WTC11 (cell line): Measurements from ENCODE around the gene IL11RA. TPM values are rescaled to one million over a fixed set of nuclear protein-coding genes. Genes with fewer than 3 reads are reported as not detected.

Experiments used
- ATAC-seq: fragments of 200-7000 bp; cut with Tn5 transposase; 2 replicates; pipeline ENCODE4 v1.10.0; 2021; ENCODE audit warnings: mild to moderate bottlenecking, moderate library complexity
- CTCF ChIA-PET: fragments of 300-600 bp; sonication (Branson Sonifier 250); formaldehyde crosslinking; loops from one replicate; lab custom pipeline; 2021; ENCODE audit warnings: antibody characterized with exemption; lab: Charles Lee
- POLR2A ChIA-PET: fragments of 350-600 bp; sonication (Branson Sonifier 250); formaldehyde crosslinking; loops from one replicate; lab custom pipeline; 2021; ENCODE audit warnings: antibody characterized with exemption; lab: Charles Lee
- DNase-seq: peaks from one replicate; pipeline ENCODE4 v3.0.0; 2021; ENCODE audit warnings: low spot score
- H3K27ac Mint-ChIP-seq: 2 replicates; pipeline ENCODE4 v1.8.0; 2021; ENCODE audit warnings: mixed read lengths
- H3K27me3 Mint-ChIP-seq: 2 replicates; pipeline ENCODE4 v1.8.0; 2021; ENCODE audit warnings: low read depth, mild to moderate bottlenecking, moderate library complexity, mixed read lengths
- H3K36me3 Mint-ChIP-seq: 2 replicates; pipeline ENCODE4 v1.8.0; 2021; ENCODE audit warnings: mixed read lengths
- H3K4me1 Mint-ChIP-seq: 2 replicates; pipeline ENCODE4 v1.8.0; 2022; ENCODE audit warnings: mixed read lengths
- H3K4me3 Mint-ChIP-seq: 2 replicates; pipeline ENCODE4 v1.8.0; 2021; ENCODE audit warnings: mild to moderate bottlenecking, moderate library complexity, mixed read lengths
- H3K9me3 Mint-ChIP-seq: 2 replicates; pipeline ENCODE4 v1.8.0; 2021; ENCODE audit warnings: mixed read lengths
- ATF1 ChIP-seq: sonication (generic); formaldehyde crosslinking; IDR thresholded peaks from 2 replicates; pipeline ENCODE4 v1.8.1; 2023; ENCODE audit warnings: mild to moderate bottlenecking, moderate library complexity, missing genetic modification reagents
- CREM ChIP-seq: sonication (generic); formaldehyde crosslinking; IDR thresholded peaks from 2 replicates; pipeline ENCODE4 v1.8.1; 2022; ENCODE audit warnings: mild to moderate bottlenecking, missing genetic modification reagents, moderate library complexity
- JUN ChIP-seq: sonication (generic); formaldehyde crosslinking; IDR thresholded peaks from 2 replicates; pipeline ENCODE4 v1.8.0; 2023; ENCODE audit warnings: mild to moderate bottlenecking, missing genetic modification reagents
- MXD4 ChIP-seq: fragments of 250-450 bp; sonication (Bioruptor Pico); IDR thresholded peaks from 2 replicates; pipeline ENCODE4 v1.8.0; 2021; ENCODE audit warnings: mild to moderate bottlenecking, moderate library complexity, borderline replicate concordance
- MYBL2 ChIP-seq: sonication (generic); formaldehyde crosslinking; IDR thresholded peaks from 2 replicates; pipeline ENCODE4 v1.8.1; 2023; ENCODE audit warnings: mild to moderate bottlenecking, moderate library complexity, missing genetic modification reagents
- SMAD4 ChIP-seq: sonication (generic); formaldehyde crosslinking; IDR thresholded peaks from 2 replicates; pipeline ENCODE4 v1.8.0; 2022; ENCODE audit warnings: mild to moderate bottlenecking, missing genetic modification reagents
- ZBTB21 ChIP-seq: sonication (generic); formaldehyde crosslinking; IDR thresholded peaks from 2 replicates; pipeline ENCODE4 v1.8.1; 2023; ENCODE audit warnings: mild to moderate bottlenecking, missing genetic modification reagents, borderline replicate concordance
- ZNF416 ChIP-seq: fragments of 250-450 bp; sonication (Bioruptor Pico); IDR thresholded peaks from 2 replicates; pipeline ENCODE4 v1.9.0; 2021; ENCODE audit warnings: mild to moderate bottlenecking, inconsistent platforms
- ZNF671 ChIP-seq: fragments of 250-450 bp; sonication (Bioruptor Pico); IDR thresholded peaks from 2 replicates; pipeline ENCODE4 v1.8.0; 2021; ENCODE audit warnings: mild to moderate bottlenecking
- total RNA-seq: library from RNA; stranded (reverse); gene quantifications from 3 replicates; pipeline ENCODE4 v1.2.3, GENCODE V29; 2021
- TF ChIP-seq, protein P1 (sequence below): sonication (generic); formaldehyde crosslinking; IDR thresholded peaks from 2 replicates; pipeline ENCODE4 v1.8.1; 2023; ENCODE audit warnings: mild to moderate bottlenecking, moderate library complexity, missing genetic modification reagents
- TF ChIP-seq, protein P2 (sequence below): sonication (generic); formaldehyde crosslinking; IDR thresholded peaks from 2 replicates; pipeline ENCODE4 v1.8.1; 2022; ENCODE audit warnings: mild to moderate bottlenecking, missing genetic modification reagents, moderate library complexity, borderline replicate concordance
- TF ChIP-seq, protein P3 (sequence below): sonication (generic); formaldehyde crosslinking; IDR thresholded peaks from 2 replicates; pipeline ENCODE4 v1.8.0; 2022; ENCODE audit warnings: missing genetic modification reagents
- TF ChIP-seq, protein P4 (sequence below): fragments of 250-450 bp; sonication (Bioruptor Pico); IDR thresholded peaks from 2 replicates; pipeline ENCODE4 v1.9.0; 2021; ENCODE audit warnings: moderate library complexity, mild to moderate bottlenecking, inconsistent platforms, borderline replicate concordance
- TF ChIP-seq, protein P5 (sequence below): sonication (generic); formaldehyde crosslinking; conservative IDR thresholded peaks from 2 replicates; pipeline ENCODE4 v1.8.1; 2022; ENCODE audit warnings: mild to moderate bottlenecking, missing genetic modification reagents
- TF ChIP-seq, protein P6 (sequence below): sonication (generic); formaldehyde crosslinking; IDR thresholded peaks from 2 replicates; pipeline ENCODE4 v1.8.1; 2023; ENCODE audit warnings: mild to moderate bottlenecking, missing genetic modification reagents, moderate library complexity
- TF ChIP-seq, protein P7 (sequence below): fragments of 250-450 bp; sonication (Bioruptor Pico); conservative IDR thresholded peaks from 2 replicates; pipeline ENCODE4 v1.9.0; 2021; ENCODE audit warnings: mild to moderate bottlenecking

IL11RA gene
- total RNA-seq, 1 experiment from 2014 or later = 8.6 TPM

DNA sequence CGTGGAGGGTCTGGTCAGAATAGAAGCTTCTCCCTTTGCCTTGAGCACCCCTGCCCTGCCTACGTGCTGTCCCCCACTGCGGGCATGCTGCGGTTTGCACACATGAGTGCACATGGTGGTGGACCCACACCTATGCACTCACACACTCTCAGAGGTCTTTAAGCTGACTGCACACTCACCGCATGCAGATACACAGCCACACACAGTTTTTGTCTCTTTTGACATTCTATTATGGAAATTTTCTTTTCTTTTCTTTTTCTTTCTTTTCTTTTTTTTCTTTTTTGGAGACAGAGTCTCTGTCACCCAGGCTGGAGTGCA is 22.5 kb upstream of the IL11RA start:
- DNase-seq (no peak), ATAC-seq (no peak)
- H3K4me1 Mint-ChIP-seq = peaks cover 21% of the 10 kb centered on the region
- no peaks in the 10 kb centered on the region for H3K9me3 Mint-ChIP-seq
- ChIA-PET POLR2A (no interaction called here), CTCF (interaction anchor here (0.8 to 3.4 kb wide), 11 partner anchors 8 to 110 kb away, joined by 3 to 12 read pairs (median 6); partner anchors contain the start of genes DCTN3, GALT and SIGMAR1)
- H3K4me3 Mint-ChIP-seq = peak overlapping the region; percentile 73
- TF ChIP-seq, protein P1, sequence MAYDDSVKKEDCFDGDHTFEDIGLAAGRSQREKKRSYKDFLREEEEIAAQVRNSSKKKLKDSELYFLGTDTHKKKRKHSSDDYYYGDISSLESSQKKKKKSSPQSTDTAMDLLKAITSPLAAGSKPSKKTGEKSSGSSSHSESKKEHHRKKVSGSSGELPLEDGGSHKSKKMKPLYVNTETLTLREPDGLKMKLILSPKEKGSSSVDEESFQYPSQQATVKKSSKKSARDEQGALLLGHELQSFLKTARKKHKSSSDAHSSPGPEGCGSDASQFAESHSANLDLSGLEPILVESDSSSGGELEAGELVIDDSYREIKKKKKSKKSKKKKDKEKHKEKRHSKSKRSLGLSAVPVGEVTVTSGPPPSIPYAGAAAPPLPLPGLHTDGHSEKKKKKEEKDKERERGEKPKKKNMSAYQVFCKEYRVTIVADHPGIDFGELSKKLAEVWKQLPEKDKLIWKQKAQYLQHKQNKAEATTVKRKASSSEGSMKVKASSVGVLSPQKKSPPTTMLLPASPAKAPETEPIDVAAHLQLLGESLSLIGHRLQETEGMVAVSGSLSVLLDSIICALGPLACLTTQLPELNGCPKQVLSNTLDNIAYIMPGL (CRISPR knock-in tag) = no peak
- TF ChIP-seq ZBTB21 (CRISPR knock-in tag) = no peak
- TF ChIP-seq ZNF416 (CRISPR knock-in tag) = no peak
- TF ChIP-seq MXD4 (CRISPR knock-in tag) = no peak
- TF ChIP-seq, protein P2, sequence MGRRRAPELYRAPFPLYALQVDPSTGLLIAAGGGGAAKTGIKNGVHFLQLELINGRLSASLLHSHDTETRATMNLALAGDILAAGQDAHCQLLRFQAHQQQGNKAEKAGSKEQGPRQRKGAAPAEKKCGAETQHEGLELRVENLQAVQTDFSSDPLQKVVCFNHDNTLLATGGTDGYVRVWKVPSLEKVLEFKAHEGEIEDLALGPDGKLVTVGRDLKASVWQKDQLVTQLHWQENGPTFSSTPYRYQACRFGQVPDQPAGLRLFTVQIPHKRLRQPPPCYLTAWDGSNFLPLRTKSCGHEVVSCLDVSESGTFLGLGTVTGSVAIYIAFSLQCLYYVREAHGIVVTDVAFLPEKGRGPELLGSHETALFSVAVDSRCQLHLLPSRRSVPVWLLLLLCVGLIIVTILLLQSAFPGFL (CRISPR knock-in tag) = no peak
- TF ChIP-seq, protein P3, sequence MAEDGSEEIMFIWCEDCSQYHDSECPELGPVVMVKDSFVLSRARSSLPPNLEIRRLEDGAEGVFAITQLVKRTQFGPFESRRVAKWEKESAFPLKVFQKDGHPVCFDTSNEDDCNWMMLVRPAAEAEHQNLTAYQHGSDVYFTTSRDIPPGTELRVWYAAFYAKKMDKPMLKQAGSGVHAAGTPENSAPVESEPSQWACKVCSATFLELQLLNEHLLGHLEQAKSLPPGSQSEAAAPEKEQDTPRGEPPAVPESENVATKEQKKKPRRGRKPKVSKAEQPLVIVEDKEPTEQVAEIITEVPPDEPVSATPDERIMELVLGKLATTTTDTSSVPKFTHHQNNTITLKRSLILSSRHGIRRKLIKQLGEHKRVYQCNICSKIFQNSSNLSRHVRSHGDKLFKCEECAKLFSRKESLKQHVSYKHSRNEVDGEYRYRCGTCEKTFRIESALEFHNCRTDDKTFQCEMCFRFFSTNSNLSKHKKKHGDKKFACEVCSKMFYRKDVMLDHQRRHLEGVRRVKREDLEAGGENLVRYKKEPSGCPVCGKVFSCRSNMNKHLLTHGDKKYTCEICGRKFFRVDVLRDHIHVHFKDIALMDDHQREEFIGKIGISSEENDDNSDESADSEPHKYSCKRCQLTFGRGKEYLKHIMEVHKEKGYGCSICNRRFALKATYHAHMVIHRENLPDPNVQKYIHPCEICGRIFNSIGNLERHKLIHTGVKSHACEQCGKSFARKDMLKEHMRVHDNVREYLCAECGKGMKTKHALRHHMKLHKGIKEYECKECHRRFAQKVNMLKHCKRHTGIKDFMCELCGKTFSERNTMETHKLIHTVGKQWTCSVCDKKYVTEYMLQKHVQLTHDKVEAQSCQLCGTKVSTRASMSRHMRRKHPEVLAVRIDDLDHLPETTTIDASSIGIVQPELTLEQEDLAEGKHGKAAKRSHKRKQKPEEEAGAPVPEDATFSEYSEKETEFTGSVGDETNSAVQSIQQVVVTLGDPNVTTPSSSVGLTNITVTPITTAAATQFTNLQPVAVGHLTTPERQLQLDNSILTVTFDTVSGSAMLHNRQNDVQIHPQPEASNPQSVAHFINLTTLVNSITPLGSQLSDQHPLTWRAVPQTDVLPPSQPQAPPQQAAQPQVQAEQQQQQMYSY (CRISPR knock-in tag) = no peak
- TF ChIP-seq MYBL2 (CRISPR knock-in tag) = no peak
- no peak for TF ChIP-seq ZNF671 (CRISPR knock-in tag)
- TF ChIP-seq, protein P4, sequence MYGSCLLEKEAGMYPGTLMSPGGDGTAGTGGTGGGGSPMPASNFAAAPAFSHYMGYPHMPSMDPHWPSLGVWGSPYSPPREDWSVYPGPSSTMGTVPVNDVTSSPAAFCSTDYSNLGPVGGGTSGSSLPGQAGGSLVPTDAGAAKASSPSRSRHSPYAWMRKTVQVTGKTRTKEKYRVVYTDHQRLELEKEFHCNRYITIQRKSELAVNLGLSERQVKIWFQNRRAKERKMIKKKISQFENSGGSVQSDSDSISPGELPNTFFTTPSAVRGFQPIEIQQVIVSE (CRISPR knock-in tag) = no peak
- no peak for TF ChIP-seq ATF1 (CRISPR knock-in tag)
- TF ChIP-seq CREM = no peak
- peaks cover 84% of the 10 kb centered on the region for H3K27me3 Mint-ChIP-seq
- H3K36me3 Mint-ChIP-seq = no peaks in the 10 kb centered on the region; the same call in 1 of the 2 replicates
- H3K27ac Mint-ChIP-seq = no peak overlapping the region

DNA sequence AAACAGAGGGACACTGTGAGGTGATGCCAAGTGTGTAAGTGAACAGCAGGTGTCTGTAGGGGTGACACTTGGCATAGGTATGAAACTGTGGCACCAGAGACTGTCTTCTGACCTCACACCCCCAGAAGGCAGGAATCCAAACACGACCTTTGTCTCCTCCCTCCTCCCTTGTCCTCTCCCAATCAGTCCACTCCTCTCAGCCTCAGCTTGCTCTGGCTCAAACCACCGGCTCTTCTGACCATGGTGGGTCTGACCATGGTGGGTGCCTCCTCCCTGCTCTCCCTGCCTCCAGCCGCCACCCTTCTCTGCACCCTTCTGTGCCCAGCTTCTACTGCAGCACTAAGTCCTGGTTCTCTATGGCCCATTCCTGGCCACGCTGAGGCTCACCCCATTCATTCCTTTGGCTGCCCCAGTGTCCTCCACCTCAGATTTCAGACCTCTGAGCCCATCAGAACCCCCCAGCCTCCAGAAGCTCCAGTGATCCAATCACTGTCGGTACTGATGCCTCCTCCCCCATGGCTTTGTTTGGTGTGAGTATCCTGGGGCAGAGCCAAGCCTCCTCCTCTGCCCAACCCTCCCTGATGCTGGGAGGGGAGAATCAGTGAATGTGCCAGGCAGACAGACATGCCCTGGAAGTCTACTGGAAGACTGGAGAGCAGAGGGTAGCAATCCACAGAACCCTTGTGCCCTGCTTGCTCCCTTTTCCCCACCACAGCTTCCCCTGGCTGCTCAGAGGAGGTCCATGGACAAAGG is 21.4 kb upstream of the IL11RA start:
- peaks cover 4% of the 10 kb centered on the region for H3K36me3 Mint-ChIP-seq
- ChIA-PET CTCF (interaction anchor here (1.9 to 3.4 kb wide), 4 partner anchors 16 to 83 kb away, joined by 6 to 12 read pairs (median 9); partner anchors contain the start of gene GALT), POLR2A (interaction anchor here (0.6 kb wide), 1 partner anchor 227 kb away, joined by 5 read pairs; no protein-coding TSS in a partner anchor)
- peaks cover 72% of the 10 kb centered on the region for H3K27me3 Mint-ChIP-seq
- no peak for TF ChIP-seq ZNF416 (CRISPR knock-in tag)
- TF ChIP-seq, all 79 proteins: peak for 0
- H3K4me1 Mint-ChIP-seq = peaks cover 24% of the 10 kb centered on the region
- H3K27ac Mint-ChIP-seq = no peak overlapping the region
- no peaks in the 10 kb centered on the region for H3K9me3 Mint-ChIP-seq
- DNase-seq (no peak), ATAC-seq (no peak)
- H3K4me3 Mint-ChIP-seq = peak overlapping the region; percentile 73

DNA sequence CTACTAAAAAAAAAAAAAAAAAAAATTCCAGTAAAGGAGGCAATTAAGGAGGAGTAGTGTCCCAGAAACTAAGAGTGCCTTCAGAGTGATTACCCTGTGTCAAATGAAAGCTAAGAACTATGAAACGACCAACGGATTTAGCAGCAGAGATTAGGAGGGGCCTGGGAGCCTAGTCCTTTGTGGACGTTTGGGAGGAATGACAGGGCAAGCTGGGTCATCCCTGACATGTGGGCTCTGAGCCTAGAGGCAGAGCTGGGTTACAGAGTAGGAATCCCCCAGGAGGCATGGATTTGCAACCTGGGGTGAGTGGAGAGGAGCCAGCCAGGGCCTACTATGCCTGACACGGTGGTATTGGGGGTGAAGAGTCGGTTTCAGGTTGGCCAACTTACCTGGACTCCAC is 18.8 kb upstream of the IL11RA start:
- ATAC-seq (no peak), DNase-seq (no peak)
- H3K4me3 Mint-ChIP-seq = no peak overlapping the region
- ChIA-PET CTCF (interaction anchor here (0.7 to 6.7 kb wide), 25 partner anchors 8 to 896 kb away, joined by 3 to 94 read pairs (median 6); partner anchors contain the start of genes DCTN3, GALT, IL11RA and RPP25L), POLR2A (interaction anchor here (1.1 to 1.2 kb wide), 2 partner anchors 10 to 13 kb away, joined by 6 to 8 read pairs; partner anchors contain the start of gene GALT)
- H3K27me3 Mint-ChIP-seq = peaks cover 54% of the 10 kb centered on the region
- H3K27ac Mint-ChIP-seq = no peak overlapping the region
- H3K9me3 Mint-ChIP-seq = no peaks in the 10 kb centered on the region
- H3K36me3 Mint-ChIP-seq = peaks cover 4% of the 10 kb centered on the region
- peaks cover 32% of the 10 kb centered on the region for H3K4me1 Mint-ChIP-seq
- TF ChIP-seq, protein P5, sequence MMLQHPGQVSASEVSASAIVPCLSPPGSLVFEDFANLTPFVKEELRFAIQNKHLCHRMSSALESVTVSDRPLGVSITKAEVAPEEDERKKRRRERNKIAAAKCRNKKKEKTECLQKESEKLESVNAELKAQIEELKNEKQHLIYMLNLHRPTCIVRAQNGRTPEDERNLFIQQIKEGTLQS = no peak
- TF ChIP-seq SMAD4 (CRISPR knock-in tag) (no peak), JUN (CRISPR knock-in tag) (no peak)
- TF ChIP-seq, protein P2 (CRISPR knock-in tag) = no peak
- TF ChIP-seq, protein P6, sequence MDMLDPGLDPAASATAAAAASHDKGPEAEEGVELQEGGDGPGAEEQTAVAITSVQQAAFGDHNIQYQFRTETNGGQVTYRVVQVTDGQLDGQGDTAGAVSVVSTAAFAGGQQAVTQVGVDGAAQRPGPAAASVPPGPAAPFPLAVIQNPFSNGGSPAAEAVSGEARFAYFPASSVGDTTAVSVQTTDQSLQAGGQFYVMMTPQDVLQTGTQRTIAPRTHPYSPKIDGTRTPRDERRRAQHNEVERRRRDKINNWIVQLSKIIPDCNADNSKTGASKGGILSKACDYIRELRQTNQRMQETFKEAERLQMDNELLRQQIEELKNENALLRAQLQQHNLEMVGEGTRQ (CRISPR knock-in tag) = no peak
- TF ChIP-seq, protein P7, sequence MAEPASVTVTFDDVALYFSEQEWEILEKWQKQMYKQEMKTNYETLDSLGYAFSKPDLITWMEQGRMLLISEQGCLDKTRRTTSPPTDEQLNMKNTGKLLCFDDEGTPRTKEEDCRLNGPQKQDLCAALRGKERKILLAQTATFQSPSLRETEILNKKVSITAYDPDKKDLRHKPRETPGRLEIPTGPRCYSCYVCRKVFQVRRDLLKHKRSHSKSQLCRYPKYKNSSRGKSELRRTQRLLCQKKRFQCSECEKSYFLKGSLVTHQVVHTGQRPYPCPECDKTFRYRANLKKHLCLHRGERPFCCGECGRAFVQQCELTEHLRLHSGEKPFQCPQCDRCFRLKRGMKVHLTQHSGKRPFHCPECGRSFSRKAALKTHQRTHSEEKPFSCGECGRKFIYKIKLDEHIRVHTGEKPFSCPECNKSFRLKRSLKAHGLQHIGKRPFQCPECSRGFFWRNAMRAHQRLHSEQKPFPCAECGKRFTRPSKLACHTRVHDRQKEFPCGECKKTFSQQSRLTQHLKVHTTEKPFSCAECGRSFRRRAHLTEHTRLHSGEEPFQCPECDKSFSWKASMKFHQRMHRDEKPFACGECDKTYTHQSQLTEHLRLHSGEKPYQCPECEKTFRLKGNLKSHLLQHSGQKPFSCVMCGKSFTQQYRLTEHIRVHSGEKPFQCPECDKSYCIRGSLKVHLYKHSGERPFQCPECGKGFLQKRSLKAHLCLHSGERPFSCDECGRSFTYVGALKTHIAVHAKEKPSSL (CRISPR knock-in tag) = no peak
